ENCODE measurements around the gene ZNF532.

The ZNF532 gene

DNA sequence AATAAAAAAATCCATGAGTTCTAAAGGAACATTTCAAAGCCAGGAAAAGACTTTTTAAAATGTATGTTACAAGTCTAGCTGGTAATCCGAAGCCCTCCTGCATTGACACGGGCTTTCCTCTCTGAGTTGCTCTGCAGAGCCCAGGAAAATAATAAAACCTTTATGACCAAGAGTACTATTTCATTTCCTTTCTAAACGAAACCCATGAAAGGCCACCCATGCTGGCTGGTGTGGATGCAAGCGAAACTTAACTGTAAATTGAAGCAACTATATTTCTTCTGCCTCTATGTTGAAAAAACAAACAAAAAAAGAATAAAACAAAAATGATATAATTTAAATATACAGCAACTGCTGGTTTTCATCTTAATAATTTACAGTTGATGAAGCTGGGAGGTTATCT is 41.3 kb upstream of the ZNF532 start:
- TF ChIP-seq, protein P1, sequence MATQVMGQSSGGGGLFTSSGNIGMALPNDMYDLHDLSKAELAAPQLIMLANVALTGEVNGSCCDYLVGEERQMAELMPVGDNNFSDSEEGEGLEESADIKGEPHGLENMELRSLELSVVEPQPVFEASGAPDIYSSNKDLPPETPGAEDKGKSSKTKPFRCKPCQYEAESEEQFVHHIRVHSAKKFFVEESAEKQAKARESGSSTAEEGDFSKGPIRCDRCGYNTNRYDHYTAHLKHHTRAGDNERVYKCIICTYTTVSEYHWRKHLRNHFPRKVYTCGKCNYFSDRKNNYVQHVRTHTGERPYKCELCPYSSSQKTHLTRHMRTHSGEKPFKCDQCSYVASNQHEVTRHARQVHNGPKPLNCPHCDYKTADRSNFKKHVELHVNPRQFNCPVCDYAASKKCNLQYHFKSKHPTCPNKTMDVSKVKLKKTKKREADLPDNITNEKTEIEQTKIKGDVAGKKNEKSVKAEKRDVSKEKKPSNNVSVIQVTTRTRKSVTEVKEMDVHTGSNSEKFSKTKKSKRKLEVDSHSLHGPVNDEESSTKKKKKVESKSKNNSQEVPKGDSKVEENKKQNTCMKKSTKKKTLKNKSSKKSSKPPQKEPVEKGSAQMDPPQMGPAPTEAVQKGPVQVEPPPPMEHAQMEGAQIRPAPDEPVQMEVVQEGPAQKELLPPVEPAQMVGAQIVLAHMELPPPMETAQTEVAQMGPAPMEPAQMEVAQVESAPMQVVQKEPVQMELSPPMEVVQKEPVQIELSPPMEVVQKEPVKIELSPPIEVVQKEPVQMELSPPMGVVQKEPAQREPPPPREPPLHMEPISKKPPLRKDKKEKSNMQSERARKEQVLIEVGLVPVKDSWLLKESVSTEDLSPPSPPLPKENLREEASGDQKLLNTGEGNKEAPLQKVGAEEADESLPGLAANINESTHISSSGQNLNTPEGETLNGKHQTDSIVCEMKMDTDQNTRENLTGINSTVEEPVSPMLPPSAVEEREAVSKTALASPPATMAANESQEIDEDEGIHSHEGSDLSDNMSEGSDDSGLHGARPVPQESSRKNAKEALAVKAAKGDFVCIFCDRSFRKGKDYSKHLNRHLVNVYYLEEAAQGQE (IDR thresholded peaks at IDR 0.05; ENCODE audit: insufficient read depth in 1 of 2, low read depth in 2 of 2, low read length in 2 of 2) = no peak
- TF ChIP-seq POLR2AphosphoS5 (IDR thresholded peaks at IDR 0.05; ENCODE audit: low read depth, low read length) = no peak
- TF ChIP-seq SIN3A (IDR thresholded peaks at IDR 0.05; ENCODE audit: borderline replicate concordance, insufficient read depth, low read length) = no peak
- TF ChIP-seq FOXP2 (optimal IDR thresholded peaks at IDR 0.05; ENCODE audit: borderline replicate concordance, extremely low read depth, extremely low read length, insufficient read depth) = no peak
- no peak for TF ChIP-seq TAF1 (IDR thresholded peaks at IDR 0.05; ENCODE audit: borderline replicate concordance, insufficient read depth, low read length)

DNA sequence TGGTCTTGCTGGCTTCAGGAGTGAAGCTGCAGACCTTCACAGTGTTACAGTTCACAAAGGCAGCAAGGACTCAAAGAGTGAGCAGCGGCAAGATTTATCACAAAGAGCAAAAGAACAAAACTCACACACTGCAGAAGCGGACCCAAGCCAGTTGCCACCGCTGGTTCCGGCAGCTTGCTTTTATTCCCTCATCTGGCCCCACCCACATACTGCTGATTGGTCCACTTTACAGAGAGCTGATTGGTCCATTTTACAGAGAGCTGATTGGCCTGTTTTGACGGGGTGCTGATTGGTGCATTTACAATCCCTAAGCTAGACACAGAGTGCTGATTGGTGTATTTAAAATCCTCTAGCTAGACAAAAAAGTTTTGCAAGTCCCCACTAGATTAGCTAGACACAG is 37.2 kb upstream of the ZNF532 start:
- TF ChIP-seq POLR2AphosphoS5 (IDR thresholded peaks at IDR 0.05; ENCODE audit: low read depth, low read length) (no peak), TAF1 (IDR thresholded peaks at IDR 0.05; ENCODE audit: borderline replicate concordance, insufficient read depth, low read length) (no peak), FOXP2 (optimal IDR thresholded peaks at IDR 0.05; ENCODE audit: borderline replicate concordance, extremely low read depth, extremely low read length, insufficient read depth) (no peak), SIN3A (IDR thresholded peaks at IDR 0.05; ENCODE audit: borderline replicate concordance, insufficient read depth, low read length) (no peak)
- TF ChIP-seq, protein P1 (IDR thresholded peaks at IDR 0.05; ENCODE audit: insufficient read depth in 1 of 2, low read depth in 2 of 2, low read length in 2 of 2) = no peak

- TF ChIP-seq POLR2AphosphoS5 (IDR thresholded peaks at IDR 0.05; ENCODE audit: low read depth, low read length) (no peak), FOXP2 (optimal IDR thresholded peaks at IDR 0.05; ENCODE audit: borderline replicate concordance, extremely low read depth, extremely low read length, insufficient read depth) (no peak), TAF1 (IDR thresholded peaks at IDR 0.05; ENCODE audit: borderline replicate concordance, insufficient read depth, low read length) (no peak), SIN3A (IDR thresholded peaks at IDR 0.05; ENCODE audit: borderline replicate concordance, insufficient read depth, low read length) (no peak)
- TF ChIP-seq, protein P1 (IDR thresholded peaks at IDR 0.05; ENCODE audit: insufficient read depth in 1 of 2, low read depth in 2 of 2, low read length in 2 of 2) = no peak
Measured at GRCh38 chr18:58827886-58828285, 36.8 kb upstream of the ZNF532 start.

- TF ChIP-seq FOXP2 (optimal IDR thresholded peaks at IDR 0.05; ENCODE audit: borderline replicate concordance, extremely low read depth, extremely low read length, insufficient read depth) (no peak), POLR2AphosphoS5 (IDR thresholded peaks at IDR 0.05; ENCODE audit: low read depth, low read length) (no peak), SIN3A (IDR thresholded peaks at IDR 0.05; ENCODE audit: borderline replicate concordance, insufficient read depth, low read length) (no peak), TAF1 (IDR thresholded peaks at IDR 0.05; ENCODE audit: borderline replicate concordance, insufficient read depth, low read length) (no peak)
- TF ChIP-seq, protein P1 (IDR thresholded peaks at IDR 0.05; ENCODE audit: insufficient read depth in 1 of 2, low read depth in 2 of 2, low read length in 2 of 2) = no peak
Measured at GRCh38 chr18:58828399-58829121, 36.1 kb upstream of the ZNF532 start.
